Type B pancreatic cell (in vitro differentiated cells): ENCODE data around the gene A1BG. TPM values are rescaled to one million over a fixed set of nuclear protein-coding genes. Genes with fewer than 3 reads are reported as not detected.

ENCODE experiments used
- DNase-seq: peaks from one replicate; pipeline ENCODE4 v3.0.0; 2021; ENCODE audit warnings: mixed read lengths; ENCODE audit not compliant: unreplicated experiment; ENCODE audit errors: extremely low spot score
- H3K27ac Mint-ChIP-seq: 2 replicates; pipeline ENCODE4 v1.8.0; 2021; ENCODE audit warnings: mild to moderate bottlenecking, mixed read lengths
- H3K27me3 Mint-ChIP-seq: 2 replicates; pipeline ENCODE4 v1.8.0; 2021; ENCODE audit warnings: mixed read lengths
- H3K36me3 Mint-ChIP-seq: 2 replicates; pipeline ENCODE4 v1.8.0; 2021; ENCODE audit warnings: mixed read lengths
- H3K4me1 Mint-ChIP-seq: one replicate; pipeline ENCODE4 v1.8.0; 2021; ENCODE audit warnings: mixed read lengths; ENCODE audit not compliant: unreplicated experiment
- H3K4me3 Mint-ChIP-seq: 2 replicates; pipeline ENCODE4 v1.8.0; 2021; ENCODE audit warnings: mild to moderate bottlenecking, mixed read lengths
- H3K9me3 Mint-ChIP-seq: 2 replicates; pipeline ENCODE4 v1.8.0; 2021; ENCODE audit warnings: mixed read lengths
- CTCF ChIP-seq: fragments of 200-600 bp; sonication (generic); conservative IDR thresholded peaks from 2 replicates; pipeline ENCODE4 v1.5.0; 2021; ENCODE audit warnings: antibody characterized with exemption, mild to moderate bottlenecking
- total RNA-seq: library from RNA; stranded (reverse); gene quantifications from 2 replicates; pipeline ENCODE4 v1.2.1, GENCODE V29; 2021; ENCODE audit warnings: low replicate concordance

A1BG gene
- total RNA-seq, 1 donor from 2014 or later, result 11.7 TPM

DNA sequence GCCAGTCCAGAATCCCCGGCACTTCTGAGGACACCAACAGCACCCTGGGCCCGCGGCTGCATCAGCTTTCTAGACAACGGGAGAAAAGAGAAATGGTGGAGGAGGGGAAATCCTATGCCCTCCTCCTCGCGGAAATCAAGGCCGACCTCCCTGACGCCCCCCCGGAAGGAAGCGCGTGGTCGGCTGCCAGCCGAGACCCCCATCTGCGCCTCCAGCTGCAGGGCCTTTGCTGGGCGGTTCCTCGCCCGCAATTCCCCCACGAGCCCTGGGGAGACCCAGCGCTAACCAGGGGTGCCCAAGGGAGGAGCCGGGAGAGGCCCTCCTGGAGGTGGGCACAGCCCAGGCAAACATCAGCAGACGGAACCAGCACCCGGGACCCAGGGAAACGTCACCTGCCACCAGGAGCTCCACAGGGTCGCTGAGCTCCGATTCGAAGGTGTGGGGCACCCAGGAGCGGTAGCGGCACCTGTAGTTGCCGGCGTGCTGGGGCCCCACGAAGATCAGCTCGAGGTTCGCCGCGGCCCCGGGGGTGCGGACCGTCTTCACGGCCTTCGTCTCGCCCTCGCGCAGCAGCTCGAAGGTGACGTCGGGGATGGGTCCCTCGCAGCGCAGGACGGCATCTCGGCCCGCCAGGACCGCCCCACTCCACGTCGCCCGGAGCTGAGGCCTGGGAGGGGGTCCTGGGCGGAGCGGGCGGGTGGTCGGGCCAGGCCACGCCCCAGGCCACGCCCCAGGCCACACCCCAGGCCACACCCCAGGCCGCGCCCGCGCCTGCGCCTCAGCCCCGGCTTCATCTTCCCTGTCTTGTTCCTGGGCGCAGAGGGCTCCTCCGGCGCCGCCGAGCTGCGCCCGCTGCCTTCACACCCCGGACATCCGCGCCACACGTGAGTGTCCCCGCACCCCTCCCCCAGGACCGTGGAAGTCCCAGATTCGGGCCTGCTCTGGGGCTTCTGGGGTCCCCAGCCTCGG, 6.0 kb downstream of the A1BG start:
- no peaks in the 10 kb centered on the region for H3K9me3 Mint-ChIP-seq
- peaks cover 7% of the 10 kb centered on the region for H3K36me3 Mint-ChIP-seq
- H3K4me3 Mint-ChIP-seq, result peak overlapping the region; percentile 93
- H3K27me3 Mint-ChIP-seq, result peaks cover 33% of the 10 kb centered on the region
- no peak for DNase-seq
- H3K27ac Mint-ChIP-seq, result no peak overlapping the region
- no peak for TF ChIP-seq CTCF
- peaks cover 4% of the 10 kb centered on the region for H3K4me1 Mint-ChIP-seq

GRCh38 chr19:58345558-58345957, 7.7 kb downstream of the A1BG start:
- Mint-ChIP-seq H3K4me1 (peaks cover 4% of the 10 kb centered on the region), H3K9me3 (no peaks in the 10 kb centered on the region), H3K27ac (no peak overlapping the region), H3K27me3 (peaks cover 33% of the 10 kb centered on the region), H3K36me3 (peaks cover 15% of the 10 kb centered on the region), H3K4me3 (peak overlapping the region; percentile 81)
- TF ChIP-seq CTCF, result no peak
- DNase-seq, result no peak

DNA sequence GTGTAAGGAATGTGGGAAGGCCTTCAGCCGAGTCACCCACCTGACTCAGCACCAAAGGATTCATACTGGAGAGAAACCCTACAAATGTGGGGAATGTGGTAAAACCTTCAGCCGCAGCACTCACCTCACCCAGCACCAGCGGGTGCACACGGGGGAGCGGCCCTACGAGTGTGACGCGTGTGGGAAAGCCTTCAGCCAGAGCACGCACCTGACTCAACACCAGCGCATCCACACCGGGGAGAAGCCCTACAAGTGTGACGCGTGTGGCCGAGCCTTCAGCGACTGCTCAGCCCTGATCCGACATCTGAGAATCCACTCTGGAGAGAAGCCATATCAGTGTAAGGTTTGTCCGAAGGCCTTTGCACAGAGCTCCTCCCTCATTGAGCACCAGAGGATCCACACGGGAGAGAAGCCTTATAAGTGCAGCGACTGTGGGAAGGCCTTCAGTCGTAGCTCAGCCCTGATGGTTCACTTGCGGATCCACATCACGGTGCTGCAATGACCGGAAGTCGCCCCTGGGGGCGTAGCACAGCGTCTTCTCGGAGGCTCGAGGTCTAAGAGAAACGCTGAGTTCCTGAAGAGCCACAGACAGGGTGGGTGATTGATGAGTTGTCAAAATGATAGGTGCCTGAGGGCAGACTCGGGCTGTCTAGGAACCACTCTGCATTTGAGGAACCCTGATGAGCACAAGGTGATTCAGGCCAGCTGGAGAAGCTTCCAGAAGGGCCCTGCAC, 14.3 kb downstream of the A1BG start:
- DNase-seq, result no peak
- Mint-ChIP-seq H3K36me3 (peaks cover 26% of the 10 kb centered on the region), H3K4me1 (no peaks in the 10 kb centered on the region), H3K9me3 (no peaks in the 10 kb centered on the region), H3K4me3 (no peak overlapping the region), H3K27ac (no peak overlapping the region), H3K27me3 (no peaks in the 10 kb centered on the region)
- peak; percentile 53 for TF ChIP-seq CTCF

DNA sequence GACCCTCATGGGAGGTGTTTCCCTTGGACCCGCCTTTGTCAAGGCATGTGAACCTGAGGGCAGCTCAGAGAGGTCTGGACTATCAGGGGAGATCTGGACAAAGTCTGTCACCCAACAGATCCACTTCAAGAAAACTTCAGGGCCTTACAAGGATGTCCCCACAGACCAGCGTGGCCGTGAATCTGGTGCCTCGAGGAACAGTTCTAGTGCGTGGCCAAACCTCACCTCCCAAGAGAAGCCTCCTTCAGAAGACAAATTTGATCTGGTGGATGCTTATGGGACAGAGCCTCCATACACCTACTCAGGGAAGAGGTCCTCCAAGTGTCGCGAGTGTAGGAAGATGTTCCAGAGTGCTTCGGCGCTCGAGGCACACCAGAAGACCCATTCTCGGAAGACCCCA, 15.0 kb downstream of the A1BG start:
- peaks cover 26% of the 10 kb centered on the region for H3K36me3 Mint-ChIP-seq
- H3K27ac Mint-ChIP-seq, result no peak overlapping the region
- no peaks in the 10 kb centered on the region for H3K4me1 Mint-ChIP-seq
- H3K4me3 Mint-ChIP-seq, result no peak overlapping the region
- no peaks in the 10 kb centered on the region for H3K9me3 Mint-ChIP-seq
- DNase-seq, result no peak
- TF ChIP-seq CTCF, result no peak
- no peaks in the 10 kb centered on the region for H3K27me3 Mint-ChIP-seq

DNA sequence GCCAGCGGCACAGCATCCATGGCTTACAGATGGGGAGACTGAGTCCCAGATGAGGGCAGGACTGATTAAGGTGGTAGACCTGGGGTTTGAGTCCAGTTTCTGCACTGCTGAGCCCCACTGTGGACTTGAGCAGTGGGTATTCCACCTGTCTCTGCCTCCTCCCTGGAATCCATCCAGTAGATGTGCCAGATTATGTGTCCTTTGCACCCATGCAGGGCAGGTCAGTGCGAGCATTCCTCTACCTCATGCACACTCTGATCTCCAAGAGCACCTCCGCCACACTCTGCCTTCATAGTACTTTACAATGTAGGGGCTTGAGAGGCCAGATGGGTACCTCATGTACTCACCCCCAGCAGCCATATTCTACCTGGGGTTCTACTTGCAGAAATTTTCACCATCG, 16.5 kb downstream of the A1BG start:
- no peak overlapping the region for H3K4me3 Mint-ChIP-seq
- no peak overlapping the region for H3K27ac Mint-ChIP-seq
- TF ChIP-seq CTCF, result no peak
- H3K36me3 Mint-ChIP-seq, result peaks cover 22% of the 10 kb centered on the region
- H3K4me1 Mint-ChIP-seq, result no peaks in the 10 kb centered on the region
- no peaks in the 10 kb centered on the region for H3K27me3 Mint-ChIP-seq
- no peak for DNase-seq
- H3K9me3 Mint-ChIP-seq, result no peaks in the 10 kb centered on the region
